RPMI8226 (cell line): Measurements from ENCODE around the gene GRIFIN.

Experiments
- DNase-seq: peaks from one replicate; pipeline ENCODE4 v3.0.0-alpha.2; 2015

Gene GRIFIN

DNA sequence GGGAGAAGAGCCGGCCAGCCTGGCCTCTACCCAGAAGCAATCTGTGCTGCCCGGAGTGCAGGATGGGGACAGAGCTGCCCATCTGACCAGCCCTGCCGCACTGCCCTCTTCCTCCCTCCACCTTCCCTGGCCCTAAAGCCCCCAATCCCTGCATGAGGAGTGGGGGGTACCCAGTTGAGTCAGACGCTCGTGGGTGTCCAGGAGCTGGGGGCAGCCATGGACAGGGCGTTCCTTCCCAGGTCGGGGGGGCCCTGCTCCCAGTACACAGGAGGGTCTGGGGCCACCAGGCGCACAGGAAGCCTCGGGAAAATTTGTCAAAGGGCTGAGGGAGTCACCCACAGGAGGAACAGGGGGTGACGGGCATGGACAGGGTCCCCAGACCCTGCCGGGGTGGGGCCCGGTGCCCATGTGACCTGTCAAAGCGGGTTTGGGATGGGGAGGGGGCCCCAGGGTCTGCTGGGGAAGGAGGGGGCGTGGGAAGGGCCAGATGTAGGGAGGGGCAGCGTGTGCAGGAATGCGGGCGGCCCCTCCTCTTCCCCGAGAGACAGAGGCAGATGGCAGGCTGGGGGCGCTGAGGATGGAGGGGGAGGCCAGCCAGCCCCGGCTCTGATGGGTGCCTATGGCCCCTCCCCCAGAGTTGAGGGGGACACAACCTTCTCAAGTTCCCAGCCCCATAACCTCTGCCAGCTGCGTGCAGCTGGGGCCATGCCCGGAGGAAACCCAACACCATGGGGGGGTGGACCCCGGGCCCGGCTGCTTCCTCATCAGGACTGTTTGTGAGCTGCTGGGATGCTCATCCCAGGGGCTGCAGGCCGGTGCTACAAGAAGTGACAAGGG, 21.5 kb upstream of the GRIFIN start:
- no peak for DNase-seq

- no peak for DNase-seq
These were observed 20.9 kb upstream of the GRIFIN start for GRCh38 chr7:2497065-2497464.

- DNase-seq: no peak
These were observed 20.2 kb upstream of the GRIFIN start for GRCh38 chr7:2496375-2496774.

DNA sequence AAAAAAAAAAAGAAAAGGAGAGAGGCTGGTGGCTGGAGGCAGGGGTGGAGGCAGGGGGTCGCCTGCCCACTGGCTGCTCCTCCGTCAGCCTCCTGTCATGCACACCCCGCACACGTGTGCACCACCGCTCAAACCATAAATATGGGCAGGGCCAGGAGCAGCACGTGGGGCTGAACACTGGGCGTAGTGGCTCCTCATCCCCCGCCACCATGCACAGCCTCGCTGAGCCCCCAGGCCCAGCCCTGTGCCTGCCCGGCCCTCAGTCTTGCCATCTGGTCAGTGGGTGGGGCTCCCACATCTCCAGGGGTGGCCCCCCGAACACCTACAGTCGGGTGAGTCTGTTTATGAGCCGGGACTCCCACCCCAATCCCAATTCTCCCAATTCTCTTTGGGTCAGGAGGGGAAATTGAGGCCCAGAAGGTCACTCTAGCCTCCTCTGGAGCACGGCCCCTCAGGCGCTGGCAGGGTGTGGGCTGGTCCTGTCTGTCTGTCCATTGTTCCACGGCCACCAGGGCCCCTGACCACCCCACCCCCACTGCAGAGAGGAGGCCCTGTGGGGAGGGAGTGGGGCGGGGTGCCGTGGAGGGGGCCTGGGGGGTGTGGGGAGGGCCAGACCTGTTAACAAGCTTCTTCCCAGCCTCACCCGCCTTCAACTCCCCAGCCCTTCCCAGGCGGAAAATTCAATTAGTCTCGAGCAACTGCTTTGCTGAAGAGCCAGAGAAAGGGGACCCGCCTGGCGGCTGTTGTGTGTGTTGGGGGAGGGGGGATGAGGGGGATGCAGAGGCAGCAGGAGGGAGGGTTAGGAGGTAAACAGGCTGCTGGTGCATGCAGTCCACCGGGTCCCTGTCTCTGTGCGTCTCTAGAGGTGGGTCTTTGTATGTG, 19.5 kb upstream of the GRIFIN start:
- DNase-seq: no peak

- no peak for DNase-seq
These were observed 18.3 kb upstream of the GRIFIN start for GRCh38 chr7:2494191-2495130.

- no peak for DNase-seq
These were observed 17.3 kb upstream of the GRIFIN start for GRCh38 chr7:2493205-2494164.

DNA sequence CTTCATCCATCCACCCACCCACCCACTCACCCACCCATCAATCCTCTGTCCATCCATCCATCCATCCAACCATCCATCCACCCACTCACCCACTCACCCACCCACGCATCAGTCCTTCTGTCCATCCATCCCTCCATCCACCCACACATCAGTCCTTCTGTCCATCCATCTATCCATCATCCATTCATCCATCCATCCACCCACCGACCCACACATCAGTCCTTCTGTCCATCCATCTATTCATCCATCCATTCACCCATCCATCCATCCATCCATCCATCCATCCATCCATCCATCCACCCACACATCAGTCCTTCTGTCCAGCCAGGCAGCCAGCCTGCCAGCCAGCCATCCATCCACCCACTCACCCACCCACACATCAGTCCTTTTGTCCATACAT, 15.8 kb upstream of the GRIFIN start:
- DNase-seq: no peak

DNA sequence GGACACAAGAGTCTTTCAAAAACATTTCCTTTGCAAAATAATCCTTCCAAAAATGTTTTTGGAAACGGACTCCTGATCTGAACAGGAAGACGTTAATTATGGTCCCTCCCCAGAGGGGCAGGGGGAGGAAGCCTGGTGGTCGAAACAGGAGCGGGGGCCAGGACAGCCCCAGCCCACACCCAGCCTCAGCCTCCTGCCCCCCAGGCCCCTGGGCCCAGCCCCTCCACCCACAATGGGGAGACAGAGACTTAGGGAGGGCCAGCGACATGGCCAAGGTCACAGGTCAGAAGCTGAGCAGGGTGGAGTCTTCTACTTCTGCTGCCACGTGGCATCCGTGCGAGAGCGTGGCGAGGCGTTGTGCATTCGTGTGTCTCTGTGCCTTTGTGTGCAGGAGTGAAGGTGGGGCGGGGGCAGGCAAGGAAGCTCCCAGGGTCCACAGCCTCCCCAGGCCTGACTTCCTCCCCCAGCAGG, 14.0 kb upstream of the GRIFIN start:
- DNase-seq: no peak

GRCh38 chr7:2488681-2489080, 12.5 kb upstream of the GRIFIN start:
- no peak for DNase-seq

GRCh38 chr7:2488272-2488645, 12.1 kb upstream of the GRIFIN start:
- no peak for DNase-seq

GRCh38 chr7:2487586-2488271, 11.5 kb upstream of the GRIFIN start:
- no peak for DNase-seq

GRCh38 chr7:2484868-2485267, 8.7 kb upstream of the GRIFIN start:
- no peak for DNase-seq

- DNase-seq: no peak
These were observed 7.3 kb upstream of the GRIFIN start for GRCh38 chr7:2483494-2483893.

GRCh38 chr7:2482725-2483451, 6.7 kb upstream of the GRIFIN start:
- DNase-seq: no peak

GRCh38 chr7:2481195-2481594, 5.0 kb upstream of the GRIFIN start:
- no peak for DNase-seq

GRCh38 chr7:2480070-2480408, 3.8 kb upstream of the GRIFIN start:
- no peak for DNase-seq

DNA sequence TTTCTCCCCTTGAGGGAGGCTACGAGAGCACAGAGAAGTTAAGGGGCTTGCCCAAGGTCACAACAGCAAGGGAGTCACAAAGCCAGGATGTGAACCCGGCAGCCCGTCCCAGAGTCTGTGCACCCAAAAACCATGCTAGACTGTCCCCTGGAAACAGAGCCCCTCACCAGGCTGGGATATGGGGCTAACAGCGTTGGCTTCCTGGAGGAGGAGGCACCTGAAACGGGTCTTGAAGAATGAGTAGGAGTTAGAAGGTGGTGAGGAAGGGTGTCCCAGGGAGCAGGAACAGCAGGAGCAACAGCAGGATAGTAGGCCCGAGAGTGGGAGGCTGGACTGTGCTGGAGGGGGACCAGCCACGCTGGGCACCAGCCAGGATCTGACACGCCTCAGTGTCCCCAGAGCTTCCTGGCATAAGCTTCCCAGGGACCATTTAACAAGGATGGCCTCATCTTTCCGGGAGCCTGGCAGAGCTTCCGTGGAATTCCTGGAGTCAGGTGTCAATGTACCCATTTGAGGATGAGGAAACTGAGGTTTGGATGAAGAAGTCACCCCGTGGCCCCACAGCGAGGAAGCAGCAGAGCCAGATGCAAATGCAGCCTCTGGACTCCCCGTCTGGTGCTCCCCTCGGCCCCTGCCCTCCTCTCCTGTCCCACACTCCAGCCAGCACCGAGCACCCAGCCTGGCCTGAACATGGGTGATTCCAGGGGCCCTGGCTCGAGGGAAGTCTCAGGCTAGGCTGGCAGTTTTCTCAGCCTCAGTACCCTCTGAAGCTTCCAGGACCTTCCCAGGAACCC, 3.3 kb upstream of the GRIFIN start:
- DNase-seq: no peak

DNA sequence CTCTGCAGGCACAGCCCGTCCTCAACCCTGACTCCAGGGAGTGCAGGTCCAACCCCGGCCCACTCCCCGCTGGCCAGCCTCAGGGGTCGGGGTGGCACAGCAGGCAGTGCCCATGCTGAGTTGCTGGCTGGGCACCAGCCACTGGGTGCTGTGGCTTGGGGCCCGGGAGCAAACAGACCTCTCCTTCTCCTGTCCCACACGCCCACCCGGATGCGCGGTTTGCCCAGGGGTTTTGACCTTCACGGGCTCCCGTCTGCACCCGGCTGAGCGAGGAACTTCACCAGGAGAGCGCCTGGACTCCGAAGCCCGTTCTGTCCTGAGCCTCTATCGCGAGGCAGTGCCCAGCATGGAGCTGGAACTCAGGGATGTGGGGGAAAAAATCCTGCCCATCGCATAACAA, 2.6 kb upstream of the GRIFIN start:
- DNase-seq: no peak

DNA sequence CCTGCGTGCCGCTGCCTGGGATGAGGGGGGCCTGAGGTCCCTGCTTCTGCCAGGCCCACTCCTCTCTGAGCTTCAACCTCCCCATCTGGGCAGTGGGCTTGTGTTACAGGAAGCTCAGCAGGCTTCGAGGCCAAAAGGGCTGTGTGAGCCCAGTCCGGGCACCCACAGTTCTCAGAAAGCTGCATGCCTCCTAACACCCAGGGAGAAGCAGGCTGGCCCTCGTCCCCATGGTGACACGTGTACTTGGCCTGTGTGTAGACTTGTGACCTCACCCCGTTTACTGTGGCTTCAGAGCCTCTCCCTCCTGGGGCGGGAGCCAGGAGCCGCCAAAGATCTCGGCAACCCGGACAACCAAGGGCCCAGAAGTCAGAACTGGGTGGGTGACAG, 2.2 kb upstream of the GRIFIN start:
- DNase-seq: peak; percentile 73
